Chondrocyte (in vitro differentiated cells): ENCODE measurements around the gene HCCS. TPM values are rescaled to one million over a fixed set of nuclear protein-coding genes. Genes with fewer than 3 reads are reported as not detected.
"Not testable (repeated sequence)": the region's sequence is repeated elsewhere in the genome, so short reads cannot be mapped to it uniquely, and the experiment has no call there.

Source experiments
- DNase-seq: peaks from one replicate; pipeline ENCODE4 v3.0.0; 2021; ENCODE audit warnings: mixed read lengths, low spot score
- H3K27ac Mint-ChIP-seq: one replicate; pipeline ENCODE4 v1.8.0; 2021; ENCODE audit warnings: mild to moderate bottlenecking, moderate library complexity, mixed read lengths; ENCODE audit not compliant: unreplicated experiment
- H3K27me3 Mint-ChIP-seq: 2 replicates; pipeline ENCODE4 v1.8.0; 2021; ENCODE audit warnings: low read depth, mixed read lengths
- H3K36me3 Mint-ChIP-seq: 2 replicates; pipeline ENCODE4 v1.8.0; 2021; ENCODE audit warnings: low read depth, mixed read lengths
- H3K4me1 Mint-ChIP-seq: 2 replicates; pipeline ENCODE4 v1.8.0; 2021; ENCODE audit warnings: low read depth, mild to moderate bottlenecking, mixed read lengths
- H3K4me3 Mint-ChIP-seq: one replicate; pipeline ENCODE4 v1.8.0; 2021; ENCODE audit warnings: mild to moderate bottlenecking, moderate library complexity, mixed read lengths; ENCODE audit not compliant: unreplicated experiment
- H3K9me3 Mint-ChIP-seq: 2 replicates; pipeline ENCODE4 v1.8.0; 2021; ENCODE audit warnings: low read depth, mixed read lengths
- total RNA-seq: library from RNA; stranded (reverse); gene quantifications from 3 replicates; pipeline ENCODE4 v1.2.1, GENCODE V29; 2021
- TF ChIP-seq, protein P1 (sequence below): fragments of 200-600 bp; sonication (generic); IDR thresholded peaks from 2 replicates; pipeline ENCODE4 v1.5.0; 2021; ENCODE audit warnings: antibody characterized with exemption, mild to moderate bottlenecking, moderate library complexity

The HCCS gene
- total RNA-seq, 1 donor from 2014 or later: 25.5 TPM

GRCh38 chrX:11119313-11119943 is 8.3 kb downstream of the HCCS start:
- H3K27me3 Mint-ChIP-seq: no peaks in the 10 kb centered on the region

DNA sequence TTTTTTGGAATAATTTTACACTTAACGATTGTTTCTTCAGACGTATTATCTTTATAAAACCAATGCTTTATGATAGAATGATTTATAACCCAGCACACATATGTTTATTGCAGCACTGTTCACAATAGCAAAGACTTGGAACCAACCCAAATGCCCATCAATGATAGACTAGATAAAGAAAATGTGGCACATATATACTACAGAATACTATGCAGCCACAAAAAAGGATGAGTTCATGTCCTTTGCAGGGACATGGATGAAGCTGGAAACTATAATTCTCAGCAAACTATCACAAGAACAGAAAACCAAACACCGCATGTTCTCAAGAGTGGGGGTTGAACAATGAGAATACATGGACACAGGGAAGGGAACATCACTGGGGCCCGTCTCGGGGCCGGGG is 12.0 kb downstream of the HCCS start:
- not testable (repeated sequence) for H3K9me3 Mint-ChIP-seq, H3K4me3 Mint-ChIP-seq, DNase-seq, H3K27me3 Mint-ChIP-seq, H3K4me1 Mint-ChIP-seq, H3K27ac Mint-ChIP-seq
- H3K36me3 Mint-ChIP-seq: peaks cover 16% of the 10 kb centered on the region

More at GRCh38 chrX:11119313-11119943, 8.3 kb downstream of the HCCS start:
- Mint-ChIP-seq H3K27ac (no peak overlapping the region), H3K36me3 (peaks cover 21% of the 10 kb centered on the region), H3K4me3 (no peak overlapping the region), H3K4me1 (peaks cover 5% of the 10 kb centered on the region), H3K9me3 (no peaks in the 10 kb centered on the region)
- TF ChIP-seq, protein P1, sequence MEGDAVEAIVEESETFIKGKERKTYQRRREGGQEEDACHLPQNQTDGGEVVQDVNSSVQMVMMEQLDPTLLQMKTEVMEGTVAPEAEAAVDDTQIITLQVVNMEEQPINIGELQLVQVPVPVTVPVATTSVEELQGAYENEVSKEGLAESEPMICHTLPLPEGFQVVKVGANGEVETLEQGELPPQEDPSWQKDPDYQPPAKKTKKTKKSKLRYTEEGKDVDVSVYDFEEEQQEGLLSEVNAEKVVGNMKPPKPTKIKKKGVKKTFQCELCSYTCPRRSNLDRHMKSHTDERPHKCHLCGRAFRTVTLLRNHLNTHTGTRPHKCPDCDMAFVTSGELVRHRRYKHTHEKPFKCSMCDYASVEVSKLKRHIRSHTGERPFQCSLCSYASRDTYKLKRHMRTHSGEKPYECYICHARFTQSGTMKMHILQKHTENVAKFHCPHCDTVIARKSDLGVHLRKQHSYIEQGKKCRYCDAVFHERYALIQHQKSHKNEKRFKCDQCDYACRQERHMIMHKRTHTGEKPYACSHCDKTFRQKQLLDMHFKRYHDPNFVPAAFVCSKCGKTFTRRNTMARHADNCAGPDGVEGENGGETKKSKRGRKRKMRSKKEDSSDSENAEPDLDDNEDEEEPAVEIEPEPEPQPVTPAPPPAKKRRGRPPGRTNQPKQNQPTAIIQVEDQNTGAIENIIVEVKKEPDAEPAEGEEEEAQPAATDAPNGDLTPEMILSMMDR: no peak
- no peak for DNase-seq

DNA sequence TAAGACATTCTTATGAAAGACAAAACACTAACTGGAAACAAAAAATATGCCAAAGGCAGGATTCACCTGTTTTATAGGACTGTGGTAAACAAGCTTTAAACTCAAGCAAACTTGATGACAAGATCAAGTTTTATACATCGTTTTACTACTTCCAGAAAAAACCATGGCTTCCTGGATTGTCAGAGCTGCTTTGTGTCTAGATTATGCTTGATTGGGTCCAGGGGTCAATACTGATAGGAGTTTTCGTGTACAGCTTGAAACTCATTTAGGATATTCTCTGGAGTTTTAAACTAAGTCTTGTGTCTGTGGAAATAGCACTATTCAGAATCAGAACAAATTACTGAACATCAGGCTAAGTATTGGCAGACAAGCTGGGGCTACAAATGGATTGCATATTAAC is 13.0 kb downstream of the HCCS start:
- H3K36me3 Mint-ChIP-seq: peaks cover 15% of the 10 kb centered on the region
- TF ChIP-seq, protein P1: no peak
- H3K27me3 Mint-ChIP-seq: no peaks in the 10 kb centered on the region
- no peak for DNase-seq
- H3K4me3 Mint-ChIP-seq: no peak overlapping the region
- H3K27ac Mint-ChIP-seq: no peak overlapping the region
- H3K9me3 Mint-ChIP-seq: peaks cover 5% of the 10 kb centered on the region
- H3K4me1 Mint-ChIP-seq: no peaks in the 10 kb centered on the region

GRCh38 chrX:11125060-11125459 is 13.9 kb downstream of the HCCS start:
- TF ChIP-seq, protein P1: no peak
- Mint-ChIP-seq H3K9me3 (peaks cover 5% of the 10 kb centered on the region), H3K27ac (no peak overlapping the region), H3K4me1 (no peaks in the 10 kb centered on the region), H3K4me3 (no peak overlapping the region), H3K27me3 (no peaks in the 10 kb centered on the region), H3K36me3 (peaks cover 11% of the 10 kb centered on the region)
- no peak for DNase-seq

- H3K9me3 Mint-ChIP-seq: peaks cover 8% of the 10 kb centered on the region
- H3K27ac Mint-ChIP-seq: no peak overlapping the region
These were observed 18.5 kb downstream of the HCCS start for GRCh38 chrX:11129534-11130105.

More at GRCh38 chrX:11129534-11130105, 18.5 kb downstream of the HCCS start:
- Mint-ChIP-seq H3K27me3 (no peaks in the 10 kb centered on the region), H3K4me1 (peaks cover 4% of the 10 kb centered on the region), H3K36me3 (peaks cover 2% of the 10 kb centered on the region), H3K4me3 (no peak overlapping the region)
- no peak for DNase-seq
- TF ChIP-seq, protein P1: no peak
